D341Med (cell line): ENCODE data around the gene KNDC1.
"Not testable (repeated sequence)": the region's sequence is repeated elsewhere in the genome, so short reads cannot be mapped to it uniquely, and the experiment has no call there.

Source experiments
- DNase-seq: peaks from one replicate; pipeline ENCODE4 v3.0.0; 2012; ENCODE audit warnings: low spot score

Gene KNDC1

DNA sequence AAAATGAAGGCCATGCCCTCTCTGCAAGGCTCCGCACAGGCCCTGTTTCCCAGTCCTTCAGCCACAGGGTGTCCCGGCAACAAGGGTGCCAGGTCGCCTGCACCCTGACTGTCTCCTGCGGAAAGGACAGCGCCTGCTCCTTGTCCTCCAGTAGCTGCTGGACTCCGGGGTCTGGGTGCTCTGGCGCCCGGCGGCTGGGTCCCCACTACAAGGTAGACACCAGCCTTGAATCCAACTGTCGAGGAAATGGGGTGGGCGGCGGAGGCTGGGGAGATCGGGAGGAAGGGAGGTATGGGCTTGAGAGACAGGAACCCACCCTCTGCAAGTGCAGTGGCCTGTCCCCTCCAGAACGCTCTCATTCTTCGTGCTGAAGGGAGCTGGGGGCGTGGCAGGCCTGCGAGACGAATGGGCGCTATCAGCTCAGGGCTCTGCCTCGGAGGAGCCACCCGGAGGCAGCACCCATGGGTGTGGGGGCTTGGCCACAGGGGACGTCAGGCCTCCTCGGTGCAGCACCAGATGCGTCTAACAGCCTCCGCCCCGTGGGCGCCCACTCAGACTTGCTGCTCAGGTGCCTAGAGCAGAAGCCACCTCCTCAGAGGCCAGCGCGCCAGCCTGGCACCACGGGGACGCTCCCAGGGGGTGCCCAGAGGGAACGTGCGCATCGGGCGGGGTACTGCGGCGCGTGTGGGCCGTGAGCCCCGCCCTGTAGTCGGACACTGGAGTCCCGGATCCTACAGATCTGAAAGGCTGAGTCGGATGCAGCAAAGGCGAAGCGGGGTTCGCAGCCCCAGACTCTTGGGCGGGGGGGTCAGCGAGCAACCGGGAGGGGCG is 101.1 kb downstream of the KNDC1 start:
- DNase-seq: peak; percentile 80

DNA sequence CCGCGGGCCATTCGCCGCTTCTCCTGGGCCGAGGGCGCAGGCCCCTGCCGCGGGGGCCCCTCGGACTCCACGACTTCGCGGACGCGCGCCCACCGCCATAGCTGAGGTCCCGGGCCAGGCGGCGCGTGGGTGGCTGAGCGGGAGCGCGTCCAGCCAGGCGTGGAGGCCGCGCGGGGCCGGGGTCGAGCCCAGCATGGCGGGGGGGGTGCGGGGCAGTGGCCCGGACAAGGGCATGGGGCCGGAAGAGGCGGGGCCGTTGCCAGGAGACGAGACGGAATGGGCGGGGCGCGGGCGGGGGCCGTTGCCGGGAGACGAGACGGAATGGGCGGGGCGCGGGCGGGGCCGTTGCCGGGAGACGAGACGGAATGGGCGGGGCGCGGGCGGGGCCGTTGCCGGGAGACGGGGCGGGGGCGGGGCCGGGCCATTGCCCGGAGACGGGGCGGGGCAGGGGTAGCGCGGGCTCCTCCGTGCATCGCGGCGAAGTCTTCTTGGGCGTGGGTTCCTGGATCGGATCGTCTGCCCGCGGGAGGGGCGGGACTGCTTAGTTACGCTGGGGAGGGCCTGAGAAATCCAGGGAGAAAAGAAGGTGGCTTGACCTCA is 101.8 kb downstream of the KNDC1 start:
- DNase-seq: peak; percentile 89

DNA sequence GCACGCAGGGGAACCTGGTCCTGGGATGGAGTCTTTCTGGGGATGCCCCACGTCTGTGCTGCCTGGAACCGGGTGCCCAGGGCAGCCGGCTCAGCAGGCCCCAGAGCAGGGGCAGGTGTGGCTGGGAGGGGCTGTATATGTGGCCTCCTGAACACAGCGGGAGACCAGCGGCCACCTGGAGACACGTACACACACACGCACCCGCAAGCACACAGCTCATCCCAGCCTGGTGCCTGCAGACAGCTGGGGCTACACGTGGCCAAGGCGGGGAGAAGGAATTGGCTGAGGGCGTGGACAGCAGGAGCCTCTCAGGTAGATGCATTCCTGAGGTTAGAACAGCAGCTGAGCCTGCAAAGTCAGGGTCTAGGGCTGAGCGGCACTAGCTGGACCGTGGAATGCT is 102.7 kb downstream of the KNDC1 start:
- DNase-seq: no peak

DNA sequence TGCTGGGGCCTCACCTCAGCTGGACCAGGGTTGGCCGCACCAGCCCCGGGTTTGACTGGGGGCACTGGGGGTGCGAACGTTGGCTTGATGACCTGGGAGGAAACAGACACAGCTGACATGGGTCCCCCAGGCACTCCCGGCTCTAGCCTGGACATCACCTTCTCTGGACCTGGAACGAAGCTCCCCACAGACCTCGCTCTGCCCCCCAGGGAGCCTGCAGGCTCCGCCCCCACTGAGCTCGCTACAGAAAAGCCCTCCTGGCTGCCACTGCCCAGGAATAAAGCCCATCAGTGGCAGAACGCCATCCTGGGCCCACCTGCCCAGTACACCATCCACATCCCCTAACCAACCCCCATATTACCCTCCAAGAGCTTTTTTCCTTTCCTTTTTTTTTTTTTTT is 103.7 kb downstream of the KNDC1 start:
- no peak for DNase-seq

DNA sequence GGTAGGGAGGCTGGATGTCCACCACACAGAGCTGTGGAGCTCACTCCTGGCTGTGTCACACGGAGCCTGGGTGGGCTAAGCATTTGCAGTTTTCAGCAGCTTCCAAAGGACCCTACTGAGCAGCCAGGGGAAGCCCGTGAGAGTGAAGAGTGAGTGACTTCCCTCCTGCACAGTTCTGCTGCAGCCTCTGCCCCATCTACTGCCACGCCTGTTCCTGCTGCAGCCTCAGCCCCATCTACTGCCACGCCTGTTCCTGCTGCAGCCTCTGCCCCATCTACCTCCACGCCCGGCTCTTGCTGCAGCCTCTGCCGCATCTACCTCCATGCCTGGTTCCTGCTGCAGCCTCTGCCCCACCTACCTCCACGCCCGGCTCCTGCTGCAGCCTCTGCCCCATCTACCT is 104.4 kb downstream of the KNDC1 start:
- no peak for DNase-seq

DNA sequence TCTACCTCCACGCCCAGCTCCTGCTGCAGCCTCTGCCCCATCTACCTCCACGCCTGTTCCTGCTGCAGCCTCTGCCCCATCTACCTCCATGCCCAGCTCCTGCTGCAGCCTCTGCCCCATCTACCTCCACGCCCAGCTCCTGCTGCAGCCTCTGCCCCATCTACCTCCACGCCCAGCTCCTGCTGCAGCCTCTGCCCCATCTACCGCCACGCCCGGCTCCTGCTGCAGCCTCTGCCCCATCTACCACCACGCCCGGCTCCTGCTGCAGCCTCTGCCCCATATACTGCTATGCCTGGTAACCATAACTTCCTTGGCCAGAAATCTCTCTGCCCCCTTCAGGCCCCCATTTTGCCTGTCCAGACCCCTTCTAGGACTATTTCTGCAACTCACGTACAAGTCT is 105.0 kb downstream of the KNDC1 start:
- DNase-seq: not testable (repeated sequence)

DNA sequence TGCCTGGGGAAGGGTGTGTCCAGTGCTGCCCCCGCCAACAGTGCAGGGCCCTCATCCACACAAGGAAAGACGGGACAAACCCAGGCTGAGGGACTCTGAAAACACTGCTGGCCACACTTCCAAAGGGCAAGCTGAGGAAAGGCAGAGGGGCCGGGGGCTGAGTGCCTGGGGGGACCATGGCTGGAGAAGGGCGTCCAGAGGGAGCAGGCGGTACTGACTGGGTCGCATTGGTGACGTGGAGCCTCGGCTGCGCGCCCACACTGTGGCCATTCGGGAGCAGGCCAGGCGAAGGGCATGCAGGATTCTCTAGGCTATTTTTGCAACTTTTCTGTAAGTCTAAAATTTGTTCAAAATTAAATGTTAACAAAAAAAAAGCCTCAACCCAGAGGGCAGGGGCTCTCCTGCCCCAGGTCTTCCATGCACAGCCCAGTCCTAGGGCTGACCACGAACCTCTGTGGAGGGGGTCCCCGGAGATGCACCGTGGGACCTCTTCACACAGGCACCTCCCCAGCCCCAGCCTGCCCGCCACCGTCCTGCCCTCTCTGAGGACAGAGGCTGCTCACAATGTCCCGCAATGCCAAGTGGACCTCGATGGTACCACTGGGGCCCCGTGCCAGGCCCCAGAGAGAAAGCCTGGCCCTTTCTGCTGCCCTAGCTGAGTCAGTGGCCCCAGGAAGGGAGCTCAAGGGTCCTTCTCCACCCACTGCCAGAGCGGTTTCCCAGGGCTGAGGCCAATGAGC is 106.2 kb downstream of the KNDC1 start:
- DNase-seq: no peak

DNA sequence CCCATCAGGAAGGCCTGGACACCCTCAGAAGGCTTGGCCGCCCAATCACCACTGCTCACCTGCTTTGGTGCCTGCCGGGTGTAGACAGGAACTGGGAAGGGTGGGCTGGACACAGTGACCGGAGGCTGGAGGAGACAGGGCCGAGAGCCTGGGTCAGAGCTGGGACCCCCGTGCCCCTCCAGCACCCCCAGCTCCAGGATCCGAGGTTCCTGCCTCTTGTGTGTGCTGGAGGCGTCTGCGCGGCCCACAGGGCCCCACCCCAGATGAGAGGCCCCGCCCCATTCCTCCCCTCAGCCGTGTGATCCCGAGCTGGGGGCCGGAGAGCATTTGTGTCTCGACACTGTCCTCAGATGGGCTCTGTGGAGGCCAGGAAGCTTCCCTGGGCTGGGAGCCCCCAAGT is 107.3 kb downstream of the KNDC1 start:
- no peak for DNase-seq

DNA sequence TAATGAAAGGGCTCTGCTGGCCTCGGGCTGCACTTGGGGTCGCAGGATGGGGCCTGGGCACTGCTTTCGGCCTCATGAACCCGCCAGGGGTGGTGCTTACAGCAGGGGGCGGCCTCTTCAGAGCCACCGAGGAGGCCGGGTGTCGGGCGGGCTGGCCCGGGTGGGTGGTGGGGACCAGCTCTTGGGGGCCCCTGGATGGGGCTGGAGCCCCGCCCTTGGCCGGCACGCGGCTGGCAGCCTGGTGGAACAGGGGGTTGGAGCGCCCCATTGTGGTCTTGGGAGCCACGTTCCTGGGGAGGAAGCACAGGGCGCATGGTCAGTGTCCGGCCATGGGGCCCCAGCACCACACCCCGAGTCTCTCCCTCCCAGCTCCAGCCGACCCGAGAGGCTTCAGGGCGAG is 107.8 kb downstream of the KNDC1 start:
- DNase-seq: no peak

DNA sequence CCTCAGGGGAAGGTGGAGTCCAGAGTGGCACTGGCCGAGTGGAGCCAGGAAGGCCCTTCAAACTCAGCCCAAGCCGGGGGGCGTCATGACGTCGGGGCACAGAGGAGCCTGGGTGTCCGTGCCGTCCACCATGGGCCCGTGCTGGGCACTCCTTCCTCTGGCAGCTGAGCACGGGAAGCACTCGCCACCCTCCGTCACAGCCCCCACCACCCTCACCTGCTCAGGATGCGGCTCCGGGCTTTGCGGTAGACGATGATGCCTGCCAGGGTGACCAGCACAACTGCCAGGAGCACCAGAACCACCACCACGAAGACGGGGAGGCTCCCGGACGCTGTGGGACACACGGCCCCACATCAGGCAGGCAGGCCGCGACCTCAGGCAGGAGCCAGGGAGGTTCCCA is 108.5 kb downstream of the KNDC1 start:
- no peak for DNase-seq

DNA sequence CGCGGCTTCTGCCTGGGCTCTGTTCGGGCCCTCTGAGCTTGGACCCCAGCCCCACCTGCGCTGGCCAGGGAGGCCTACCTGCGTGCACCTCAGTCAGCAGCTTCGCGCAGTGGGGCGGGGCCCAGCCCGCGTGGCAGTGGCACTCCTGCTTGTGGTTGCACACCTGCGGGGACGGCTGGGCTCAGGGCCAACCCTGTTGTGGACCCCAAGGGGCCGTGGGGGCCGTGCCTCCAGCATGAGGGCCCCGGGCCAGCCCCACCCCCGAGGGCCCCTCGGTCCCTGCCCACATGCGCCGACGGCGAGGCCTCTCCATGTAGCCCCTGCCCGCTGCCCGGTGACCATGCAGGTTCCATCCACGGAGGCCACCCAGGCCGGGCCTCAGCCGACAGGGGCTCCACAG is 109.3 kb downstream of the KNDC1 start:
- no peak for DNase-seq

DNA sequence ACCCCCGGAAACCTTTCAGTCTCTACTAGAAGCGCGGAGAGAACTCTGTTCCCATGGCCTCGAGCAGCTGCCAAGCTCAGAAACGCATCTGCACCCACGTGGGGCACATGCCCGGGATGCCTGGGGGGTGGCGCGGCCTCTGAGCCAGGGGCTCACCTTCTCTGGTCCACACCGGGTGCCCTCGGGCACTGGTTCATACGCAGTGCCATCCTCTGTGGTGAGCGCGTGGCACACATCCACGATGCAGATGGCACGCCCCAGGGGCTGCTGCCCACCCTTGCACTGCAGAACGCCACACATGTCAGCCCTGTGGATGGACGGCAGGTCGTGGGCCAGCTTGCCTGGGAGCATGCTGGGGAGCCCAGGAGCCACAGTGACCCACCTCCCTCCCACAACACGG is 110.2 kb downstream of the KNDC1 start:
- DNase-seq: no peak

DNA sequence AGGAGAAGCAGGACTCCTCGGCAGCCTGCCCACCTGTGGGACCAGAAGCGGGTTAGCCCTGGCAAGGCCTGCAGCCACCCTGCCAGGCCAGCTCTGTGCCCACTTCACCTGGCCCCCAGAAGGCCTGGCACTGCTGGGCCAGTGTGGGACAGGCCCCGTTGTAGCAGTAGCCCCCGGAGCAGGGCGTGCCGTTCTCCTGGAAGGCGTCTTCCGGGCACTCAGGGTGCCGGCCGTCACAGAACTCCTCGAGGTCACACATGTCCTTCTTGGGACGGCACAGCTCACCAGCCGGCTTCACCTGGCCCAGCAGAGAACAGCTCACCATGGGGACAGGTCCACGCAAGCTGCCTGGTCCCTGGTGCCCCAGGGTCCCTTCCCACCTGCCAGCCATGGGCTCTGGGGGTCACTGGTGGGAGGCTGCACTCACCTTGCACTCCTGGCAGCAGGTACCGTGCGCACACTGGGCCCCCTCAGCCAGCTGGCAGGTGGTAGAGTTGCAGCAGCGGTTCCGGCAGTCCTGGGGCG is 110.8 kb downstream of the KNDC1 start:
- DNase-seq: no peak

DNA sequence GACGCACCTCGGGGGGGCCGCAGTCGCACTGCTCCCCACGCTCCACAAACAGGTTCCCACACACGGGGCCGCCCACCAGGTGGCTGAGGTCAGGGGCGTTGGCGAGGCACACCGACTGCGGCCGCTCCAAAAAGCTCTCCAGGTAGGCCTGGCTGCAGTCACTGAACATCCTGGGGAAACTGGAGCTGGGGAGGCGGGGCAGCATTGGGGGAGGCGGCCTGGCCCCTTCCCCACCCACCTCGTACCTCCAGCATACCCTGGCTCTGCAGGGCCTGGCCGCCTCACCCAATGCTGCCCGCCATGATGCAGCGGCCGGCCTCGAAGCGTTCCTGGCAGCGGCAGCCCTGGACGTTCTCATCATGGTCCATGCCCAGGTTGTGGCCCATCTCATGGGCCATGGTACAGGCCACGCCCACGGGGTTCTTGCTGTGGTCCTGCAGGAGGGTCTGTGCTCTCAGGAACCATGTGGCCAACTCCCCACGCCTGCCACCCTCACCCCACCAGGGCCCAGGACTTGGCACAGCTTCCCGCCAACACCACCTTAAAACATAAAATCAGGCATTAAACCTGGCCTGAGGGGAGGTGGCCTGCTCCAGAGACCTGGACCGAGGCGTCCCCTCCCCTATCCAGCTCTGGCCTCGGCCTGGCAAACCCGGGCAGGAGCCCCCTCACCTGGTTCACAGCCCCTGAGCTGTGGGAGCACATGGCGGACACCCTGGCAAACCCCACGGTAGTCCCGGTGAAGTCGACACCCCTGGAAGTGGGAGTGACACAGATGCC is 111.7 kb downstream of the KNDC1 start:
- DNase-seq: no peak

DNA sequence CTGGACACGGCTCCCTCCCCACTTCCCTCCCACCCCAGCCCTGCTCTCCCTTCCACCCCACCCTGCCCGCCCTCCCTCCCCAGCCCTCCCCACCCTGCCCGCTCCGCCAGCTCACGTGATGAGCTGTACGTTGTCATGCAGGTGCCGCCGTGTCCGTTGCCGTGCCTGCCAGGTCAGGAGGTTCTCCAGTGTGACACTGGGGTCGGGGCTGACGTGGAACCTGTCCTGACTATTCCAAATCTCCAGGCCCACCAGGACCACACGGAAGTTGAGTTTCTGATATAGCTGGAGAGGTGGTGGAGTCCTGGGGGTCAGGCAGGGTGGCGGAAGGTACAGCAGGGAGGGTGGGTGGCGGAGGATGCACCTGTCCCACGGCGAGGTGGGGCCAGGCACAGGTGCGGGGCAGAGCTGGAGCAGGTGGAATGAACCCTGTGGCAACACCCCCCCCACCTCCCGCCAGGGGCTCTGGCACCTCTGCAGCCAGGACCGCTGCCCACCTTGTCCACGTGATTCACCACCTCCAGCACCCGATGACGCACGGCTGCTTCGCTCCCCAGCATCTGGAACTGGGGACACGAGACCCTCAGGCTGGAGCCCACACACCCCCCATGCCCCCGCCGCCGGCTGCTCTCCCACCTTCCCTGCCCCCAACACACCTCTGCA is 112.4 kb downstream of the KNDC1 start:
- DNase-seq: no peak

DNA sequence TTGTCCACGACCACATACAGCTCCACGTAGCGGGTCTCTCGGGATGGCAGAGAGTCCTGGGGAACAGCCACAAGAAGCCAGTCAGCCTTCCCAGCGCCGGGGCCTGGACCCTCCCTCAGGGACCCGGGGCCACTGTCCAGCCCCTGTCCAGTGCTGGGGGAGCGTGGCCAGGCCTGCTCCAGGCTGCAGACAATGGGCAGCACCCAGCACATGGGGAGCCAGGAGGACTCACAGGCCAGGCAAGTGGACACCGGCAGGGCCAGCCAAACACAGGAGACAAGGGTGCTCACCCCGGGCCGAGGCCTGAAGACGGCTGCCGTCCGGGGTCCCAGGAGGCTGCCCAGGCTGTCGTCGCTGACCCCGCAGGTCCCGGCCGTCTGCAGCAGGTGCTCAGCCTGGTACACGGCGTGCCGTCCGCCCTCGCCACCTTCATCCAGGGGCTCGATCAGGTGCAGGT is 113.0 kb downstream of the KNDC1 start:
- DNase-seq: no peak

DNA sequence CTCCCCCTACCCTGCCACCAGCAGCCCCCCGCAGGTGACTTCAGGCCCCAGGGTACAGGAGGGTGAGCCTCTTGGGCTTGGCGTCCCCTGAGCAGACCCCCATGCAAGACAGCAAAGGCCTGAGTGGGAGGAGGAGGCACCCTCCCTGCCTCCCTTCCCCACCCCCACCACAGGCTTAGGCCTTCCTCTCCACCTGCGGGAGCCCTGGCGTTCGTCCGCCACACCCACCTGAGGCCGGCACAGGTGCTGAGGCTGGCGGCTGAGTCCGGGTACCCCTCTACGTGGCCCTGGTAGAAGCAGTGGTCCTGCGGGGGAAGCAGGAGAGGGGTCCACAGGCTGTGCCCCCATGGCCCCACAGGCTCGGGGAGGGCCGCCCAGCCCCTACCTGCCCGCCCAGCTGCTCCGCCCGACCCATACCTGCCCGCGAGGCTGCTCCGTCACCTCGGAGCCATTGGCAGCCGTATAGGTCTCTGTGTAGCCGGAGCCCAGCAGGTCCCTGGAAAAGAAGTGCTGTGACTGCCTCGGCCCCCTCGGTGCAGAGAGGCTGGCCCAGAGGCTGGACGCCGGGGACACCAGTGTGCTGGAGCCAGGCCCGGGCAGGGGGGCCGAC is 113.6 kb downstream of the KNDC1 start:
- no peak for DNase-seq

DNA sequence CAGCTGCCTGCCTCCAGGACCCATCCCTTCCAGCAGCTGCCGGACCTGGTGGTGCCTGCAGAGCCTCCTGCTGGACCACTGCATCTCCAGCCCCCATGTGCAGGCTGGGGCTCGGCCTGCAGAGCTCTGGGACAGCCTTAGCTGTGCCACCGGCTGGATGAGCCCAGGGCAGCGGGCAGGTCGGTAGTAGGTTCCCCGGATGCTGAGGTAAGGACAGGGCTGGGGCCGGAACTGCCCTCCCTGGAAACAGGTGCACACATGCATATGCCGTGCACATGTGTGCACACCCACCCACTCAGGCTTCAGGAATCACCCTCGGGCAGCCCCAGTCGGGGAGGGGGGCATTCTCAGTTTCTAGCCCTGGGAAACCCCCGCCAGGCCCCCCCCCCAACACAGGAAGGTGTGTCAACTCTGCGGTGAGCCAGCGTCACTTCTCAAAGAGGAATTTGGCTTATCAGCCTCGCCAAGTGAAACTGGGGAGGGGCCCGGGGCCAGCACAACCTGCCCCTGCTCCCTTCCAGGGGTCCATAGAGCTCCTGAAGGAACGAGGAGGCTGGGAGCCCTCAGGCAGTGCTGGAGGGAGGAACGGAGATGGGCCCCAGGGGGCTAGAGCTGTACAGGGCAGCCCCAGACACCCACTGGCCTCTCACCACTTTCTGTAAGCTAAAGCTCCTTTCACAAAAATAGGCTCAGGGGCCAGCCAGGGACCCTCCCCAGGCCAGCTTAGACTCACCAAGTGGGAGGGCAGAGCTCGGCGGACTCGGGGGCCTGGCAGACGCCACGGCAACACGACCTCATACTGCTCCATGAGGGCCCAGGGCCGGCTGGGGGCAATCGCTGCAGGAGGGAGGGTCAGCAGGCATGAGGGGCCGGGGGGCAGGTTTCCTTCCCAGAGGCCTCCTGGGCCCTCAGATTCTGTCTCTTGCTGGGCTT is 115.0 kb downstream of the KNDC1 start:
- no peak for DNase-seq

DNA sequence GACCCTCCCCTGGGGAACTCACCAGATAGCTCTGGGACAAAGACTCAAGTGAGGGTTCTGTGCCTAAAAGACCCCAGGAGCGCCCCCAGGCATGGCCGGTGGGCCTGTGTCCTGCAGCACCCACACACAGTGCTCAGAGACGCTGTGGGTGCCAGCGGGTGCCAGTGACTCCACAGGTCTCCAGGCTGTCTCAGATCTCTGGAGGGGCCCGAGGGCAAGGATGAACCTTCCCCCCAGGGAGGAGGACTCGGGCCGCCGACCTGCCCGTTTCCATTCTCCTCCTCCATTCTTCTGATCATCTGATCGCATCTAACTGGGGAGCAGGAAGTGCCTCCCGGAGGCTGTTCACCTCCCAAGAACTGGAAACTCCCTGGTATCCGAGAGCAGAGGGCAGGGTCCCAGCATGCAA is 115.7 kb downstream of the KNDC1 start:
- no peak for DNase-seq
